ENCODE results near the gene DUOXA2.

The DUOXA2 gene

GRCh38 chr15:45164914-45165313 is 50.8 kb downstream of the DUOXA2 start:
- Histone ChIP-seq H3K4me3 (ENCODE audit: severe bottlenecking) (no peak overlapping the region), H3K27me3 (ENCODE audit: insufficient read depth, poor library complexity, severe bottlenecking) (no peaks in the 10 kb centered on the region), H3K36me3 (ENCODE audit: low read depth) (no peaks in the 10 kb centered on the region), H3K4me1 (ENCODE audit: insufficient read depth, poor library complexity, severe bottlenecking) (peaks cover 15% of the 10 kb centered on the region), H3K27ac (ENCODE audit: poor library complexity, severe bottlenecking) (peak overlapping the region; percentile 68), H3K9me3 (ENCODE audit: severe bottlenecking) (no peaks in the 10 kb centered on the region)
- no peak for TF ChIP-seq CTCF (IDR thresholded peaks at IDR 0.05; ENCODE audit: poor library complexity, severe bottlenecking)
- DNase-seq (ENCODE audit: low spot score) (no peak), ATAC-seq (ENCODE audit: low read depth) (no peak)

GRCh38 chr15:45165536-45165935 is 51.4 kb downstream of the DUOXA2 start:
- peak overlapping the region; percentile 68 for H3K27ac ChIP-seq (ENCODE audit: poor library complexity, severe bottlenecking)
- DNase-seq (ENCODE audit: low spot score) = no peak

GRCh38 chr15:45166834-45167630 is 52.9 kb downstream of the DUOXA2 start:
- Histone ChIP-seq H3K4me1 (ENCODE audit: insufficient read depth, poor library complexity, severe bottlenecking) (peaks cover 14% of the 10 kb centered on the region), H3K27me3 (ENCODE audit: insufficient read depth, poor library complexity, severe bottlenecking) (no peaks in the 10 kb centered on the region), H3K4me3 (ENCODE audit: severe bottlenecking) (peak overlapping the region; percentile 48), H3K36me3 (ENCODE audit: low read depth) (no peaks in the 10 kb centered on the region), H3K27ac (ENCODE audit: poor library complexity, severe bottlenecking) (peak overlapping the region; percentile 68), H3K9me3 (ENCODE audit: severe bottlenecking) (no peaks in the 10 kb centered on the region)
- DNase-seq (ENCODE audit: low spot score) (peak; percentile 90), ATAC-seq (ENCODE audit: low read depth) (peak; percentile 70)
- peak; percentile 94 for TF ChIP-seq CTCF (IDR thresholded peaks at IDR 0.05; ENCODE audit: poor library complexity, severe bottlenecking)

More at GRCh38 chr15:45165536-45165935, 51.4 kb downstream of the DUOXA2 start:
- H3K4me3 ChIP-seq (ENCODE audit: severe bottlenecking) = no peak overlapping the region
- TF ChIP-seq CTCF (IDR thresholded peaks at IDR 0.05; ENCODE audit: poor library complexity, severe bottlenecking) = no peak
- no peak for ATAC-seq (ENCODE audit: low read depth)
- H3K4me1 ChIP-seq (ENCODE audit: insufficient read depth, poor library complexity, severe bottlenecking) = peaks cover 15% of the 10 kb centered on the region
- no peaks in the 10 kb centered on the region for H3K27me3 ChIP-seq (ENCODE audit: insufficient read depth, poor library complexity, severe bottlenecking)
- H3K9me3 ChIP-seq (ENCODE audit: severe bottlenecking) = no peaks in the 10 kb centered on the region
- no peaks in the 10 kb centered on the region for H3K36me3 ChIP-seq (ENCODE audit: low read depth)

GRCh38 chr15:45167631-45168205 is 53.6 kb downstream of the DUOXA2 start:
- Histone ChIP-seq H3K4me3 (ENCODE audit: severe bottlenecking) (peak overlapping the region; percentile 48), H3K27me3 (ENCODE audit: insufficient read depth, poor library complexity, severe bottlenecking) (no peaks in the 10 kb centered on the region), H3K9me3 (ENCODE audit: severe bottlenecking) (no peaks in the 10 kb centered on the region), H3K36me3 (ENCODE audit: low read depth) (no peaks in the 10 kb centered on the region), H3K4me1 (ENCODE audit: insufficient read depth, poor library complexity, severe bottlenecking) (peaks cover 7% of the 10 kb centered on the region), H3K27ac (ENCODE audit: poor library complexity, severe bottlenecking) (peak overlapping the region; percentile 68)
- DNase-seq (ENCODE audit: low spot score) = no peak
- no peak for ATAC-seq (ENCODE audit: low read depth)
- TF ChIP-seq CTCF (IDR thresholded peaks at IDR 0.05; ENCODE audit: poor library complexity, severe bottlenecking) = peak; percentile 71

All from RWPE2 (cell line).